ENCODE results near the gene DIO1. TPM values are rescaled to one million over a fixed set of nuclear protein-coding genes. Genes with fewer than 3 reads are reported as not detected.

The DIO1 gene
- total RNA-seq, 1 donor, result not detected

DNA sequence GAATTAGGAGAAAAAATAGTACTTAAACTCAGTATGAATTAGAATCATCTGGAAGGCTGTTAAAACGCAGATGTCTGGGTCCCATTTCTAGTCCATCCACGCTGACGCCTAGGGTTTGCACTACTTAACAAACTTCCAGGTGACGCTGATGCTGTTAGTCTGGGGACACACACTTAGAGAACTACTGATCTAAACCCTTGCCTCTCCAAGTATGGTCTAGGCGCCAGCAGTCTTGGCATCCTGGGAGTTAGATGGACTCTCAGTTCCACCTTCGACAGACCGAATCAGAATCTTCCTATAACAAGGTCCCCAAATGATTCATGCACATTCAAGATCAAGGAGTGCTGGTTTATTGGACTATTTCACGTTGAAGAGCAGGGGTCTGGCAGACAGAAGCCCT is 11.5 kb downstream of the DIO1 start:
- TF ChIP-seq, protein P1, sequence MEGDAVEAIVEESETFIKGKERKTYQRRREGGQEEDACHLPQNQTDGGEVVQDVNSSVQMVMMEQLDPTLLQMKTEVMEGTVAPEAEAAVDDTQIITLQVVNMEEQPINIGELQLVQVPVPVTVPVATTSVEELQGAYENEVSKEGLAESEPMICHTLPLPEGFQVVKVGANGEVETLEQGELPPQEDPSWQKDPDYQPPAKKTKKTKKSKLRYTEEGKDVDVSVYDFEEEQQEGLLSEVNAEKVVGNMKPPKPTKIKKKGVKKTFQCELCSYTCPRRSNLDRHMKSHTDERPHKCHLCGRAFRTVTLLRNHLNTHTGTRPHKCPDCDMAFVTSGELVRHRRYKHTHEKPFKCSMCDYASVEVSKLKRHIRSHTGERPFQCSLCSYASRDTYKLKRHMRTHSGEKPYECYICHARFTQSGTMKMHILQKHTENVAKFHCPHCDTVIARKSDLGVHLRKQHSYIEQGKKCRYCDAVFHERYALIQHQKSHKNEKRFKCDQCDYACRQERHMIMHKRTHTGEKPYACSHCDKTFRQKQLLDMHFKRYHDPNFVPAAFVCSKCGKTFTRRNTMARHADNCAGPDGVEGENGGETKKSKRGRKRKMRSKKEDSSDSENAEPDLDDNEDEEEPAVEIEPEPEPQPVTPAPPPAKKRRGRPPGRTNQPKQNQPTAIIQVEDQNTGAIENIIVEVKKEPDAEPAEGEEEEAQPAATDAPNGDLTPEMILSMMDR (IDR thresholded peaks at IDR 0.05; ENCODE audit: insufficient read depth, low read depth, low read length), result no peak
- DNase-seq (ENCODE audit: low read depth), result no peak
- no peak overlapping the region for H3K4me3 ChIP-seq (ENCODE audit: low read depth, low read length)

DNA sequence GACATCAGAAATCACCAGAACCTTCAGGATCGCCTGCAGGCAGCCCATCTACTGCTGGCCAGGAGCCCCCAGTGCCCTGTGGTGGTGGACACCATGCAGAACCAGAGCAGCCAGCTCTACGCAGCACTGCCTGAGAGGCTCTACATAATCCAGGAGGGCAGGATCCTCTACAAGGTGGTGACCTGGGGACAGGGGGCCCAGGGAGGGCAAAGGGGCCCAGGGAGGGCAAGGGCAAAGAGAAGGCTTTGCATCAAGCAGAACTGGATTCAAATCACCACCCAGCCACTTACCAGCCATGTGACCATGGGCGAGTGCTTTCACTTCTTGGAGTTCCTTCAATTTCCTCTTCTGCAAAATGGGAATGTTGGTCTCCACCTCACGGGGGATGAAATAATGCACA is 12.1 kb downstream of the DIO1 start:
- H3K4me3 ChIP-seq (ENCODE audit: low read depth, low read length), result no peak overlapping the region
- DNase-seq (ENCODE audit: low read depth), result no peak
- TF ChIP-seq, protein P1 (IDR thresholded peaks at IDR 0.05; ENCODE audit: insufficient read depth, low read depth, low read length), result no peak

DNA sequence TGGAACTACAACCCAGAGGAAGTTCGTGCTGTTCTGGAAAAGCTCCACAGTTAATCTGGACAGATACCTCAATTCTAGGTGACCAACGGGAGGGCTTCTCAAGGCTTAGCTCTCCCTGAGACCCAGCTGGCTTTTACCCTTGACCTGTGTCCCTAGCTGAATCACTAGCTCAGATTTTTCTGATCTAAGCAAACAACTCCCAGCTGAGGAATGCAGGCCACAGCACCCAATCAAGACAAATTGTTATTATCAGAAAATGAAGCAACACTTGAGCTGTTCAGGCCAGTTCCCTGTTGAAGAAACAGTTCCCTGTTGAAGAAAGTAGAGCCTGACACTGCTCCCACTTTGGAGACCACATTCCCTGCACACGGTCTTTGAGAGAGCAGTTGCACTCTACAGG is 16.0 kb downstream of the DIO1 start:
- H3K4me3 ChIP-seq (ENCODE audit: low read depth, low read length), result no peak overlapping the region
- peak; percentile 79 for DNase-seq (ENCODE audit: low read depth)
- TF ChIP-seq, protein P1 (IDR thresholded peaks at IDR 0.05; ENCODE audit: insufficient read depth, low read depth, low read length), result no peak

DNA sequence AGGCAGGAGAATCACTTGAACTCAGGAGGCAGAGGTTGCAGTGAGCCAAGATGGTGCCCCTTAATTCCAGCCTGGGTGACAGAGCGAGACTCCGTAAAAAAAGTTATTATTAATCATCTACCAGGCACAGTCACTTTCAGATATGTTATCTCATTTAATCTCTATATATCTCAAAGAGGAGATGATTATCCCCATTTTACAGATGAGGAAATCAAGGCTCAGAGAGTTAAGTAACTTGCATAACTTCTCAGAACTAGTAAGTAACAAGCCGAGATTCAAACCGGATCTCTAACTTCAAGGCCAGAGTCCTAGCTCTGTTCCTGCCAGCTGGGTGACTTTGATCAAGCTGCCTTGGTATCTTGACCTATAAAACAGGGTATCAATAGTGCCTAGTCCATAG is 17.5 kb downstream of the DIO1 start:
- H3K4me3 ChIP-seq (ENCODE audit: low read depth, low read length), result no peak overlapping the region
- TF ChIP-seq, protein P1 (IDR thresholded peaks at IDR 0.05; ENCODE audit: insufficient read depth, low read depth, low read length), result no peak
- no peak for DNase-seq (ENCODE audit: low read depth)

DNA sequence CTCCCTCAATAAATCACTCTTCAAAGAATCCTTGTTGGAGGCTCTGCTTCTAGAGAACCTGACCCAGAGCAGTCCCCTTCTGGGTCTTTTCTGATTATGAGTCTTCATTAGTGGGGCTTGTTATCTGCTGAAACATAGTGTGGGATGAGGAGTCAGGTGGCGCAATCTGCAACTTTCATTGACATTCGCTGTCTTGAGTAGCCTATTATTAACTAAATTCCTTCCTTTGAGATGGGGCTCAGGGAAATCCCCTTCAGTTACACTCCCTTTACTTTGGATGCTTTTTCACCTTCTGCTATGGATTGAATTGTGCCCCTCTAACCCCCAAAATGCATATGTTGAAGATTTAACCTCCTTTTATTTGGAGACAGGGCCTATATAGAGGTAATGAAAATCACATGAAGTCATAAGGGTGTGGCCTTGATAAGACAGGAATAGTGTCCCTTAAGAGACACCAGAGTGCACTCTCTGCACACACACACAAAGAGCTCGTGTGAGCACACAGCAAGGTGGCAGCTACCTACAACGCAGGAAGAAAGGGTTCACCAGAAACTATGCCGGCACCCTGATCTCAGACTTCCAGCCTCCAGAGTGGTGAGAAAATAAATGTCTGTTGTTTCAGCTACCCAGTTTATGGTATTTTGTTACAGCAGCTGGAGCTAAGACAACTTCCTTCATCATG is 19.5 kb downstream of the DIO1 start:
- TF ChIP-seq, protein P1 (IDR thresholded peaks at IDR 0.05; ENCODE audit: insufficient read depth, low read depth, low read length), result no peak

DNA sequence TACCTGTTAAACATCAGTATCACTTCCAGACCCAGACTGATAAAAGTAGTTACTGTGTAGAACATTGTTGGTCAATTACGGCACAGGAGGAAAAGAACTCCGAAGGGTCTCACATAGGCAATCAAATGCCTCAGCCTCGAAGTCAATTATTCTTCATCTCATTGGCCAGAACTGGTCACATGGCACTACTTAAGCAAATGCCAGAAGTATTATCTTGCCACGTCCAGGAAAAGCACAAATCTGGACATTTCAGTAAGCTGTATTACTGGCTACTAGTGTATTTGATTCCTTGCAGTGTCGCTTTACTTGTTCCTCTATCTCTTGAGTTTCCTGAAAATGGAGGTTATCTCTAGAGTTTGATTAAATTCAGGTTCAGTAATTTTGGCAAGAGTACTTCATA is 24.4 kb downstream of the DIO1 start:
- TF ChIP-seq, protein P1 (IDR thresholded peaks at IDR 0.05; ENCODE audit: insufficient read depth, low read depth, low read length), result no peak
- peak; percentile 11 for DNase-seq (ENCODE audit: low read depth)
- H3K4me3 ChIP-seq (ENCODE audit: low read depth, low read length), result no peak overlapping the region

More for the DNA sequence above, 19.5 kb downstream of the DIO1 start:
- DNase-seq (ENCODE audit: low read depth), result no peak
- no peak overlapping the region for H3K4me3 ChIP-seq (ENCODE audit: low read depth, low read length)

DNA sequence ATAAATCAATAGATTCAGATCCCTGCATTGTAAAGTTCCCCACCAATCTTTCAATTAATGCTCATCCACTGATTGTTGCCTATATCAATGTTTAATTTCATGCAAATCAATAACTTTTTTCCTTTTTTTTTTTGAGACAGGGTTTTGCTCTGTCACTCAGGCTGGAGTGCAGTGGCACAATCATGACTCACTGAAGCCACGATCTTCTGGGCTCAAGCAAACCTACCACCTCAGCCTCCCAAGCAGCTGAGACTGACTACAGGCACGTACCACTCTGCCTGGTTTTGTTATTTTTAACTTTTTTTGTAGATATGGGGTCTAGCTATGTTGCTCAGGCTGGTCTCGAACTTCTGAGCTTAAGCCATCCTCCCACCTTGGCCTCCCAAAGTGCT is 25.7 kb downstream of the DIO1 start:
- TF ChIP-seq, protein P1 (IDR thresholded peaks at IDR 0.05; ENCODE audit: insufficient read depth, low read depth, low read length), result no peak
- DNase-seq (ENCODE audit: low read depth), result no peak
- H3K4me3 ChIP-seq (ENCODE audit: low read depth, low read length), result no peak overlapping the region
